ENCODE measurements around the gene YY1AP1.
"Not testable (repeated sequence)": the region's sequence is repeated elsewhere in the genome, so short reads cannot be mapped to it uniquely, and the experiment has no call there.

YY1AP1 gene

DNA sequence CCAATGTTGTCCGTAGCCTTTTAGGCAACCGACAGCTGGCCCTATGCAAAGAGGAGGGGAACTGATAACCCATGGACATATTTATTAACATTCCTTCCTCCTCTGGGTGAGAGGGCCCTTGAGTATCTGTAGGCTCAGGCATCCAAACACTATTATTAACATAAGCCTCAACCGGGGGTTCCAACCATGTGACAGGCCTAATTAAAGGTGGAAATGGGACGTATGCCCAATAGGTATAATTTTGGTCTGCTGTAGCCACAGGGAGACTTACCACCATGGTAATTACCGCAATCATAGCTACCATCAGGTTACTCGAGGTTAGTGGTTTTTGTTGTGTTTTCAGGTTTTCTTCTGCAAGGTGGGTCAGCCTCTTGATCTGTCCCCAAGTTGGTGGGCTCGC, 5.6 kb upstream of the YY1AP1 start:
- DNase-seq, result no peak

- no peak for DNase-seq
Observed at GRCh38 chr1:155691992-155692528, 3.5 kb upstream of the YY1AP1 start.

- not testable (repeated sequence) for DNase-seq
Observed at GRCh38 chr1:155689081-155689607, 570 bp upstream of the YY1AP1 start, which contains the start of gene DAP3. Gene DAP3 (plus strand): TSS chr1:155689091. CDS start chr1:155709780, 20,689 bp downstream.

DNA sequence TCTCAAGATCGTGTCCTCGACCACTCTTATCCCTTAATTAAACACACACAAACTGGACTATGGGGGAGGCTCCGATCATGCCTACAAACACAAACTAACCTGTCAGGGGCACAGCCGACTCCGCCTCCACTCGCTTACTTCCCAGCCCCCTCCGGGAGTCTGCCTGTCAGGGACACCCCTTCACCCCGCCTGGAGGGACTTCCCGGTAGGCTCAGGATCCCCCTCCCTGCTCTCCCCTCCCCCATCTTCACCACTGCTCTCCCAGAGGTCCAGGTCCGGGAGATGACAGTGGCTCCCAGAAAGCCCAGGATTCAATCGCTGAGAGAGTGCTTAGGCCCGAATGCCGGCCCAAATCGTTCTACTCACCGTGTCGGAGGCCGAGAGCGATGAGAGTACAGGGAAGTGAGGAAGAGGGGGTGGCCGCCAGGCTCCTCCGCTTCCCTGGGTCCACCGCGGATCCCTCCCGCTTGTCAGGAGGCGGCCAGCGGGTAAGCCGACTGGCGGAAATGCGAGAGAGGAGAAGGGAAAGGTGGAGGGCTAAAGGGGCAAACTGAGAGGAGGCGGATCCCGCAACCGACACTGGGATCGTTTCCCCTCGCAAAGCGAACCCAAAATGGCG, 760 bp downstream of the YY1AP1 start:
- not testable (repeated sequence) for DNase-seq

- no peak for DNase-seq
Observed at GRCh38 chr1:155681776-155682175, 6.8 kb downstream of the YY1AP1 start.

- DNase-seq, result no peak
Observed at GRCh38 chr1:155680531-155680930, 8.0 kb downstream of the YY1AP1 start.

GRCh38 chr1:155678992-155679391, 9.6 kb downstream of the YY1AP1 start:
- DNase-seq, result not testable (repeated sequence)

DNA sequence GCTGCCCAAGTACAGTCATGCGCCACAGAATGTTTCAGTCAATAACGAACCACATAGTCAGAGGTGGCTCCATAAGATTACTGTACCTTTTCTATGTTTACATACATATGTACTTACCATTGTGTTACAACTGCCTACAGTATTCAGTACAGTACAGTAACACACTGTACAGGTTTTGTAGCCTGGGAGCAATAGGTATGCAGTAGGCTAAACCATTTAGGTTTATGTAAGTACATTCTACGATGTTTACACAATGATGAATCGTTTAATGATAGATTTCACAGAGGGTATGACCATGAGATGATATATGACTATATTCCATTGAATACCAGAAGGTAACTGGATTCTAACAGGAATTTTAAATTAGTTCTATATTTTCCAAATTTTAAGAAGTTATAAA, 10.5 kb downstream of the YY1AP1 start:
- DNase-seq, result no peak

- no peak for DNase-seq
Observed at GRCh38 chr1:155673003-155673402, 15.6 kb downstream of the YY1AP1 start.

DNA sequence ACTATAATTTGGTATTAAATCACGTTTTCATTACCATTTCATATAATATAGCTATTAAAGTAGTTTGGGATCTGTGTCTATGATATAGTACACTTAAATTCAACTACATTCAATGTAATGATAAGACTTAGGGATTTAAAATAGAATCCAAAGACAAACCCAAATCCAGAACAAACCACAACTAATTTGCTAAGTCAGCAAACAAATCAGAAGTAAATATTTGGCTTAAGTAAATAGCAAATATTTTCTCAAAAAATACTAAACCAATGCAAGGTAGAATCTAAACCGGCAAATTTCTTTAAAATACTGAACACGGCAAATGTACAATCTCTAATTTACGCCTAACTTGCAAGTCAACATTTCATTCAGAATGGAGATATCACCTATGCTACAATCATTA, 16.8 kb downstream of the YY1AP1 start:
- no peak for DNase-seq

GRCh38 chr1:155669233-155670162, 19.1 kb downstream of the YY1AP1 start:
- DNase-seq, result no peak

DNA sequence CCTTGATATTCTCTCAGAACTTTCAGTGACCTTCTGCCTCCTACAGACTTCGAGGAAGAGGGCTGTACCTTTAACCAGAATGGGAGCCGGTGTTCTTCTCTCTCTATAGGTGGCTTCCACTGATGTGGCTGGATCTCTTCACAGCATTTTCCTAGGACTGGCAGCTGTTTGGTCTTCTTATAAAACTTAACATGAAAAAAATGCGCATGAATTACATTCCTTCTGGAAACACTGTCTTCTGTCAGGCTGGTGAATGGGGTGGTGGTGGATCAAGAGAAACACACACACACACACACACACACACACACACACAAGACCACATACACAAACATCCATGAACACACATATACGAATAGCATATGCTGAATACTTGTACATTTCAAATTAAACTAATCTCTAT, 27.3 kb downstream of the YY1AP1 start:
- not testable (repeated sequence) for DNase-seq

GRCh38 chr1:155657463-155657862, 31.1 kb downstream of the YY1AP1 start:
- no peak for DNase-seq

GRCh38 chr1:155652951-155653350, 35.6 kb downstream of the YY1AP1 start:
- DNase-seq, result no peak

DNA sequence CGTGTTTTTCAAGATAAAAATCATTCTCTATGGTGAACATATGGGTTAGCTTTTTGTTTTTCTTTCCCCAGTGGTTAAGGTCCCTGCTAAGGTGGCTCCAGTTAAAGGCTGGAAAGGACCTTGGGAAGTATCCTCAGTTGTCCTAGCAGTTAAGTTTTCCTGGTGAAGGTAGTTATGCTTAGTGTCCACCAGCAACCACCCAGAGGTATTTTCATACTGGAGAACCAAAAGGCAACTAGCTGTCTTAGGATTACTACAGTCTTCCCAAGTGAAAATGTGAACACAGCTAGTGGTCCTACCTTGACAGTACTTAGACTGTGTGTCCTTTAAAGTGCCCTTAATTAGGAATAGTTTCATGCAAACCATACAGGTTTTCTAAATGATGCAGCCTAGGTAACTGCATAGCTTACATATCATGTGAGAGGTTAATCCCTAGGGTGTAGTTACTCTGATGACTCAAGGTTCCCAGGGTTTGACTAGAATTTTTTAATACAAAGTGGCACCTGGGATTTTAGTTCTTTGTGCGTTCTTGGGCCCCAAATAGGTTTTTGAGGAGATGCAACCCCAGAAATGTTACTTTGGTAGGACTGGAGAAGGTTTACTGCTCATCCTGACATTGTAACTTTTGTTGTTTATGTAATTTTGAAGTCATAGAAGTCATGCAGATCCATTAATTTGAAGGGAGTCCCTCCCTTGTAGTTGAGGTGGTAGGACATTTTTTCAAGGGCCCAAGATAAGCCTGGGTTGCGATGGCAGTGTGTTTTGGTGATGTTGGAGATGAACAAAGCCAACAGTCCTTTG, 36.5 kb downstream of the YY1AP1 start:
- no peak for DNase-seq

- DNase-seq, result no peak
Observed at GRCh38 chr1:155650231-155650757, 38.3 kb downstream of the YY1AP1 start.

DNA sequence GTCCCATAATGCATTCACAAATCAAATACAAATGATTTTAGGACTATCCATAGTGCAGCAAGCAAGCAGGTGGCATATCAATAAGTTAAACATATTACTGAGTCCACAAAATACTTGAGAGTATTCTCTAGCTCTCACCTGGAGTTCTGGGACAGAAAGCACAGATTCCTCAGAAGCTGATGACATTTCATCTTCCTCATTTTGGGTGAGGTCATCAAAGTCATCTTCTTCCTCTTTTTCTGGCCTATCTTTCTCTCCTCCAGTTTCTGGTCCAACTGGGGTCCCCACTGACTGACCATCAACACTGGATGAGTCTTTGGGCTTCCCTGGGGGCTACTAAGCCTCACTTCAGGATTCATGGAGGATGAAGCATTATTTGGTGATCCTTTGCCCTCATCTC, 38.9 kb downstream of the YY1AP1 start:
- no peak for DNase-seq

- peak; percentile 32 for DNase-seq
Observed at GRCh38 chr1:155648207-155649147, 40.1 kb downstream of the YY1AP1 start.

GRCh38 chr1:155646307-155646706, 42.3 kb downstream of the YY1AP1 start:
- no peak for DNase-seq

DNA sequence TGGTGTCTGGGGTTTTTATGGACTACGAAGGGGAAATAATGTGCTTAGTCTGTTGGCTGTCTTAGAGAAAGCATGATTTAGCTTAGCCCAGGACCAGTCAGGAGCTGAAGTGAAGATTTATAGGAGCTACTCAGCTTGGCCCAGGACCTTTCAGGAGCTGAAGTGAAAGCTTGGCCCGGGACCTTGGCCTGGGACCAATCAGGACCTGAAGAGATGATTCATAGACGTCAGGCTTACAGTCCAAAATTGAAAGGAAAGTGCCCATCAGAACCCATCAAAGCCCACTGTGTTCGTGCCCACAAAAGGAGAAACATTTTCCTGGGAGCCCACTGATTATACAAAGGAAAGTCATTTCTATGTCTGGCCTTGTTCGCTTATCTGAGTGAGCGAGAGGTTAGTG, 42.9 kb downstream of the YY1AP1 start:
- no peak for DNase-seq

GRCh38 chr1:155645034-155645598, 43.5 kb downstream of the YY1AP1 start:
- DNase-seq, result no peak

All from SHP77 treated with DMSO at 0.1 percent for 48 hours (cell line).